NCI-H2196 (cell line): ENCODE measurements around the gene RAD51AP1.
A peak's percentile ranks its signal among the peaks of the same experiment; 100 is the strongest.

Experiments
- DNase-seq: peaks from one replicate; lab custom pipeline; 2025; ENCODE audit not compliant: unreplicated experiment; lab: John Stamatoyannopoulos, UW

The RAD51AP1 gene

GRCh38 chr12:4545195-4545594 lies 6.5 kb downstream of the RAD51AP1 start:
- DNase-seq: no peak

GRCh38 chr12:4552191-4552590 lies 13.5 kb downstream of the RAD51AP1 start:
- DNase-seq: no peak

DNA sequence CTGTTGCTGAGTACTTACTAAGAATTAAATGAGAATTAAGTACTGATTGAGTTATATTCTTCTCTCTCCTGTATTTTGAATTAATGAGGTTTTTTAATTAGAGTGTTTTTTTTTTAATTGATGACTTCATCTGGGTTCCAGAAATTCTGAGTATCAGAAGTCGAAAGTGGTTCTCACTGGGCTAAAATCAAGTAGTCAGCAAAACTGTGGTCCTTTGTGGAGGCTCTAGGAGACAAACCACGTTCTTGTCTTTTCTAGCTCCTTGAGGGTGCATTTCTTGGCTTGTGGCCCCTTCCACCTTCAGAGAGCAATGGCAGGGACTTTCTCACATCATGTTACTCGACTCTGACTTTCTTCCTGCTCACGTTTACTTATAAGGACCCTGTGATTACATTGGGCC lies 15.3 kb downstream of the RAD51AP1 start:
- DNase-seq: no peak

DNA sequence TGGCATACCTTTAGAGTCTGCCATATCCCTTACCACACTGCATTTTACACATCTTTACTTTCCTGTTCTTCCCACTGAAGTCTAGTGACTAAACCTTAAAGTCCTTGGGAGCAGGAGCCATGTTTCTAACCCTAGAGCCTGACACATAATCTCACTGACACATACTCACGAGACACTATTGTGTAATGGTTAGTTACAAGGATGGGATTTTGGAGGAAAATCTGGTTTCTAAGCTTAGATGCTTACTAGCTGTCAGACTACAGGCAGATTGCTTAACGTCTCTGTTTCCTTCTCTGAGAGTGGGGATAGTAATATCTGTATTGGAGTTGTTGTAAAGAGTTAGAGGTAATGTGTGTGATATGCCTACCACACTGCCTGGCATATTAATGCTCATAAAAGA lies 17.1 kb downstream of the RAD51AP1 start:
- no peak for DNase-seq

DNA sequence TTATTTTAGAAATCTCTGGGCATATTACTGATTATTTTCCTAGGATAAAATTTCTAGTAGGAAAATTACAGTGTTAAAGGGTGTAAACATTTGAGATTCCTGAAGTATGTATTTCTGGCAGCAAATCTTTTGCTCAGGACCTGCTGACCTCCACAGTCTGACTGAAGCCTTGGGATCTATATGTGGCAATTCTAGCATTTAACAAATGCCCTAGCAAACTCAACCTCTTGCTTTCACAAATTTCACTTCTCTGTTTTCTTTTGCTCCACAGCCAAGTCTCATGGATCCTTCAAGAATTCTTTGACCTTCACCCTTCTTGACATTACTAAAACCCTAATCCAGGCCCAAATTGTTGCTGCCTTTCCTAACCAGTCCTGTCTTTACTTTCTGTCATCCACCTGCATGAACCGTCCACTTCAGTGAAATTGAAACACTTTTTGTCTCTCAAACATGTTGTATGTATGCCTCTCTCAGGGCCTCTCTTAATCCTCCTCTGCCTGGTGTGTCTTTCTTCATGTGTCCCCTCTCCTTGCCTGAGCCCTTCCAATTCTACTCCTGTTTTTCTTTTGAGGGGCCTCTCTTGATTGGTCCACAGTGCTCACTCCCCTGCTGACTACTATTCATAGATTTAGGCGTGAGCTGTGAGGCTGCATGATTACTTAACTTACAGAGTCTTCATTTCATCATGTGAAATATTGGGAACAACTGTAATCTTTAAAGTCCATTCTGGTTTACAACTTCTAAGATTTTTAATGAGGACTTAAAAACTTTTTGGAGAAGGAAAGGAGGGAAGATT lies 18.2 kb downstream of the RAD51AP1 start:
- no peak for DNase-seq

GRCh38 chr12:4557586-4557985 lies 18.9 kb downstream of the RAD51AP1 start:
- DNase-seq: no peak

DNA sequence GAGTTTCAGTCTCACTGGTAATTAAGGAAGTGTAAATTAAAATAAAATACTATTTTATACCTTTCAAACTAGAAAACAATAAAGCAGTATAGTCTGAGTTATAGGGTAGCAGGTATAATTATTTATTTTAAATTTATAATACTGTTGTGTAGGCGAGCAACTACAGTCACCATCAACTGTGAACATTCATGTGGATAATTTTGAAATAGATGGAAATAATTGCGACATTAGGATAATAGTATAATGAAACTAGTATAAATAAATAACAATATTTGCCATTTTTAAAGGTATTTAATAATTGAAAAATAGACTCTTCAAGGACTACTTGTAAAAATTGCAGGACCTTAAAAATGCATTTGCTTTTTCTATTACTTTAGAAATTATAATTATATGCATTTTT lies 19.5 kb downstream of the RAD51AP1 start:
- DNase-seq: no peak

GRCh38 chr12:4562034-4562657 lies 23.5 kb downstream of the RAD51AP1 start, which contains the start of gene DYRK4:
Gene DYRK4, plus strand, starts transcription at chr12:4562208. Its CDS starts 38 bp downstream, at chr12:4562246.
- no peak for DNase-seq

GRCh38 chr12:4563336-4563735 lies 24.6 kb downstream of the RAD51AP1 start:
- DNase-seq: no peak

DNA sequence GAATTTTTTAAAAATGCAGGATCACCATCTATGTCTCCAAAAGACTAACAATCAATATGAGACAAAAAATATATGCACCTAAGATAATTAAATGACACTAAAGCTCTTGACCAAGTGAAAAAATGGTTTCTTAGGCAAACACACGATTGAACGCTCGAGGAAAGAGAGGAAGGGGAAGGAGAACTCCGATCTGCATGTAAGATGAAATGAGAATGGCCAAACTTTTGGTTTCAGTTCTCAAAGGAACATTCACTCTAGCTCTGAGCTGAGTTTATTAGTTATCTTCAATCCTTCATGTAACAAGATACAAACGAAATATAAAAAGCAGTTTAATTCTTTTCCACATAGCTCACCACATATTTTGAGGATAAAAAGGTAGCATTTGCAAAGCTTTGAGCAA lies 26.1 kb downstream of the RAD51AP1 start:
- DNase-seq: no peak

- DNase-seq: no peak
These were observed 27.8 kb downstream of the RAD51AP1 start for GRCh38 chr12:4566474-4566873.

DNA sequence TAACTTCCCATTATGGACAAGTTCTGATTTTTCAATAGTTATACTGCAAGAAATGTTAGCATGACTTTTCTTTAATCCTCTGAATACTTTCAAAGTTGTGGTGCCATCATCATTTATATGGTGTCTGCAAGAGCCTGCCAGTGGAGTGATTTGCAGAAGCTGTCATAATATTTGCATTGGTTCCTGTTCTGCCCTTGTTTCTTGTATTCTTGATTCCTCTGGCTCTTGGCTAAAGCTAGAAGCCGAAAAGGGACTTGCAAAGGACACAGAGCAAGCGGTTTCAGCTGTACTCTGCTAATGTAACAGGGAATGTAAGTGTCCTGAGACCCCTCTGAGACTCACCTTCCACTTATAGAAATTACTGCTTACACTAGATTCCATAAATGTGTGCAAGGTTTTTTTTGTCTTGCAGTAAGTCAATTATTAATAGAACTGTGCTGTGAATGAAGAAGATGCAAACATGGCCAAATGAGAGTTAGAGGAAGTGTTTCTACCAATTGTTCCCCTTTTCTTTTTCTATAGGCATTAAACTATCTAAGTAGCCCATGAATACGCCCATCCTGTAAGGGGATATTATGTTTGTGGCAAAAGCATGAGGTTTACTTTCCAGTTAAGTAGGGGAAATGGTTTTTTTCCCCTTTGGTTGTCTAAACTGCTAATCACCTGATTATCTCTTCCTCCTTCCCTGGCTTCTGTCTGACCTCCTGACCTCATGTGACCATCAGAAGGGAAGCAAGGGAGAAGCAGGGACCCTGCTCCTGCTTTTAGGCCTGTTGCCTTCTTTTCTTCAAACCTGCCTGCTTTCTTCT lies 28.6 kb downstream of the RAD51AP1 start:
- DNase-seq: no peak

DNA sequence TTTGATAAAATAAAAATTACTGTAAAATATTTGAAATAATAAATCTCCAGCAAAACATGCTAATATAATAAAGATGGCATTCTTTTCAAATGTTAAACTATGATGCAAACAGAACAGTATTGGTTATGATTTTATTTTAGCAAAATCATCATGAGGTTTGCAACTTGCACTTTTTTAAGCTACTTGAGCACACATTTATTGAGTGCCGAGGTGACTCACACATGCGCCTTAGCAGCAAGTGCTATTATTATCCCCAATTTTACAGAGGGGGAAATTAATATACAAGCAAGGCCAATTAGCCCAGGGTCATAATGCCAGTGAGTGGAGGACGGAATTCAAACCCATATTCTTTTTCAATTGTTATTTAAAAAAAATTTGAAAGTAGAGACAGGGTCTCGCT lies 30.6 kb downstream of the RAD51AP1 start:
- no peak for DNase-seq

- no peak for DNase-seq
These were observed 34.0 kb downstream of the RAD51AP1 start for GRCh38 chr12:4572680-4573079.

DNA sequence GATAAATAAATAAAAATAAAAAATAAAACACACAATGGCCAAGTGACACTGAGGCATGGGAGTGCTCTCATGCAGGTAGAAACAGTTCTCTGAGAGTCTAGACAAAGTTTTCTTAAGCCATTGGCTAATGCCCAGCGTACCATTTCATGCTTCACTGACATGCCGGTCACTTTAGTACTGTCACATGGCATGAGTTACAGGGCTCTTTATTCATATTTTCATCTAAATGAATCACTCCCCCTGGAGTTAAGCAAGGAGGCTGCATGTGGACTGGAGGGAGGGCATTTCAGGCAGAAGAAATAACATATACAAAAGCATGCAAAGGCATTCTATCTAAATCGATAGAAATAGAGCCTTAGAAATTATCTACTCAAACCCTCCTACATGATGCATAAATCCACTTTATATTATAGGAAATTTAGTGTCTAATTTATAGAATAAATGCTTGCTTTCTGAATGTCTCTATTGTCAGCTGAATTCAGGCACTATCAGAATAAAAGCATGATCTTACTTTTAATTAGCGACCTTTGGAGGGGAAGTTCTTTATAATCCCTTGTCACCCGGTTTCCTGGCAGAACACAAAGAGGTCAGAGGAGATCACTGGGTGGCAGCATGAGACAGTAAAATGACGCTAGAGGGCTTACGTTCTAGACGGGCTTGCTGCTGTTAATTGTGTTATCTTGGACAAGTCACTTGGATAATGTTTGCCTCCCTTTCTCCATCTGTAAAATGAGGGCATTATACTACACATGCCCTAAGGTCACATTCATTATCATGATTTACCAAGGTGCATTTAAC lies 40.8 kb downstream of the RAD51AP1 start:
- DNase-seq: no peak

- no peak for DNase-seq
These were observed 41.6 kb downstream of the RAD51AP1 start for GRCh38 chr12:4580281-4580688.

- DNase-seq: peak; percentile 24
These were observed 45.6 kb downstream of the RAD51AP1 start for GRCh38 chr12:4584281-4584680.

GRCh38 chr12:4584896-4585295 lies 46.2 kb downstream of the RAD51AP1 start:
- DNase-seq: no peak

DNA sequence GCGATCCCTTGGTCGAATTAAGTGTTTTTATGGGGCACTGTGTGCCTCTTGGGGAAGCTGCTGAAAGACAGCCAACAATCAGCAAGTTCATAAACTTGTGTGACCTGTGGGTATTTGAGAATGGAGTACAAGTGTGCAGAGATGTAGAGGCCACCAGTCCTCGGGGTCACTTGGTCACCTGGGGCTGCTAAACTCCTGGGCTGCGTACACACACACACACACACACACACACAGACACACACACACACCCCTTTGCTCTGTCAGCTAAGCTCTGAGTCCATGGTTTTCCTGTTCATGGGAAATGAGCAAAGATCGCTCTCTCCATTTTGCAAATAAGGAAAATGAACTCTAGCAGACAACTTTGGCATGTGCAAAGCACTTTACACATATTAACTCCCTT lies 47.8 kb downstream of the RAD51AP1 start:
- no peak for DNase-seq

- no peak for DNase-seq
These were observed 48.4 kb downstream of the RAD51AP1 start for GRCh38 chr12:4587108-4587507.

DNA sequence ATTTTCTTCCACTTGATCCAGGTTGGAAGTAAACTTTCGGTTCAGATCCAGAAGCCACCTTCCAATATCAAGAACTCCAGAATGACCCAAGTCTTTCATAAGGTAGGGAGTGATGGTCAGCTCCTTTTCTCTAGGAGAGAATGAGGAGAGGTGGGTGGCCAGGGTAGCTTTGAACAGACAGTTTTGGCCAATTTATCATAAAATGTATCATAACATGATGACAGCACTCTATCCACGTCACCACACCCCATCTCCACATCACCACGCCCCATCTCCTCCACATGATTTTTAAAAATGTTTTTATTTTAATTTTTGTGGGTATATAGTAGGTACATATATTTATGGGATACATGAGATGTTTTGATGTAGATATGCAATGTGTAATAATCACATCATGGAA lies 50.2 kb downstream of the RAD51AP1 start:
- DNase-seq: no peak
